Measurements from ENCODE around the gene KRTAP9-2.
"Not testable (repeated sequence)": the region's sequence is repeated elsewhere in the genome, so short reads cannot be mapped to it uniquely, and the experiment has no call there.

KRTAP9-2 gene

GRCh38 chr17:41186872-41187271, 39.6 kb upstream of the KRTAP9-2 start:
- no peak for DNase-seq (ENCODE audit: extremely low read depth, low read depth)
- TF ChIP-seq CTCF (IDR thresholded peaks at IDR 0.05; ENCODE audit: low read depth, low read length) = no peak

- DNase-seq (ENCODE audit: extremely low read depth, low read depth) = not testable (repeated sequence)
Measured at GRCh38 chr17:41189837-41190318, 36.6 kb upstream of the KRTAP9-2 start, which contains the start of gene KRTAP9-1. KRTAP9-1 (plus strand) TSS chr17:41189887; CDS start chr17:41189887, 0 bp downstream.

GRCh38 chr17:41190328-41190727, 36.1 kb upstream of the KRTAP9-2 start:
- no peak for TF ChIP-seq CTCF (IDR thresholded peaks at IDR 0.05; ENCODE audit: low read depth, low read length)

GRCh38 chr17:41196068-41196467, 30.4 kb upstream of the KRTAP9-2 start:
- no peak for DNase-seq (ENCODE audit: extremely low read depth, low read depth)
- no peak for TF ChIP-seq CTCF (IDR thresholded peaks at IDR 0.05; ENCODE audit: low read depth, low read length)

More at GRCh38 chr17:41190328-41190727, 36.1 kb upstream of the KRTAP9-2 start:
- DNase-seq (ENCODE audit: extremely low read depth, low read depth) = no peak

GRCh38 chr17:41199421-41200078, 26.9 kb upstream of the KRTAP9-2 start:
- DNase-seq (ENCODE audit: extremely low read depth, low read depth) = no peak
- no peak for TF ChIP-seq CTCF (IDR thresholded peaks at IDR 0.05; ENCODE audit: low read depth, low read length)

- peak; percentile 11 for DNase-seq (ENCODE audit: extremely low read depth, low read depth)
- no peak for TF ChIP-seq CTCF (IDR thresholded peaks at IDR 0.05; ENCODE audit: low read depth, low read length)
Measured at GRCh38 chr17:41211845-41212466, 14.5 kb upstream of the KRTAP9-2 start.

GRCh38 chr17:41212524-41213169, 13.8 kb upstream of the KRTAP9-2 start:
- no peak for DNase-seq (ENCODE audit: extremely low read depth, low read depth)
- no peak for TF ChIP-seq CTCF (IDR thresholded peaks at IDR 0.05; ENCODE audit: low read depth, low read length)
